Gastroesophageal sphincter (tissue), 4 donors: ENCODE results near the gene ADH6. TPM values are rescaled to one million over a fixed set of nuclear protein-coding genes. Genes with fewer than 3 reads are reported as not detected.

Source experiments
- ATAC-seq: fragments of 150-250 bp; one replicate; pipeline ENCODE4 v1.9.1; 2016; ENCODE audit warnings: mild to moderate bottlenecking, moderate library complexity
- H3K27ac ChIP-seq, 4 donors: fragments of 200-600 bp; sonication (generic) in 3 of 4; 1 replicate in 3 of 4; 2 replicates in 1 of 4; pipeline ENCODE4 v1.5.1; 2016 to 2019
- H3K27me3 ChIP-seq: fragments of 200-600 bp; sonication (generic); one replicate; pipeline ENCODE4 v1.5.1; 2019
- H3K36me3 ChIP-seq, 2 donors: fragments of 200-600 bp; sonication (generic); one replicate each; pipeline ENCODE4 v1.5.1; 2019; ENCODE audit warnings: control low read depth in 1 of 2
- H3K4me1 ChIP-seq, 3 donors: fragments of 200-600 bp; sonication (generic); 1 replicate in 2 of 3; 2 replicates in 1 of 3; pipeline ENCODE4 v1.5.1; 2016 to 2019; ENCODE audit warnings: control low read depth in 2 of 3
- H3K4me3 ChIP-seq, 2 donors: fragments of 200-600 bp; sonication (generic); one replicate each; pipeline ENCODE4 v1.5.1; 2019; ENCODE audit warnings: mild to moderate bottlenecking in 1 of 2, moderate library complexity in 1 of 2
- H3K9me3 ChIP-seq, 3 donors: fragments of 200-600 bp; sonication (generic); one replicate each; pipeline ENCODE4 v1.5.1; 2017 to 2019; ENCODE audit warnings: control low read depth in 2 of 3
- CTCF ChIP-seq, 4 experiments: fragments of 200-600 bp in 2 of 4; fragments of 450-650 bp in 2 of 4; sonication (generic) in 1 of 4; IDR thresholded peaks; one replicate each; pipeline ENCODE4 v1.5.1; 2017 to 2019; ENCODE audit warnings: antibody characterized with exemption in 4 of 4, mild to moderate bottlenecking in 2 of 4, moderate library complexity in 2 of 4
- EP300 ChIP-seq: sonication (generic); formaldehyde crosslinking; IDR thresholded peaks from one replicate; pipeline ENCODE4 v1.6.1; 2017; ENCODE audit warnings: antibody characterized with exemption, mild to moderate bottlenecking
- POLR2A ChIP-seq, 2 donors: fragments of 450-650 bp; IDR thresholded peaks; one replicate each; pipeline ENCODE4 v1.6.1; 2017; ENCODE audit warnings: antibody characterized with exemption in 2 of 2, mild to moderate bottlenecking in 2 of 2, moderate library complexity in 1 of 2
- POLR2AphosphoS5 ChIP-seq: sonication (generic); formaldehyde crosslinking; IDR thresholded peaks from one replicate; pipeline ENCODE4 v1.6.1; 2017; ENCODE audit warnings: antibody characterized with exemption
- WGBS, 2 donors: methylation state at CpG; one replicate each; pipeline ENCODE4 v1.1.5; 2018; ENCODE audit warnings: low coverage in 1 of 2; 5-methylcytosine and 5-hydroxymethylcytosine counted together
- total RNA-seq, 4 donors: library from RNA; depleted of rRNA; stranded (reverse); fragments of >200 nt; gene quantifications; one replicate each; pipeline ENCODE4 v1.1.0, GENCODE V29; 2016

Gene ADH6
- under 1 TPM in 1 of 4 donors, not detected in 3; 0.19 TPM for total RNA-seq

GRCh38 chr4:99219072-99219471, at the start of gene ADH6:
ADH6 (minus strand) TSS chr4:99219246; CDS start chr4:99219152, 94 bp downstream.
- Histone ChIP-seq H3K27me3 (no peaks in the 10 kb centered on the region), H3K27ac (no peak within 1 kb of the TSS), H3K4me1 (peaks cover 0 to 13% (median 0%) of the 10 kb centered on the region in 3 donors), H3K4me3 (no peak within 1 kb of the TSS), H3K36me3 (no peaks in the 10 kb centered on the region), H3K9me3 (no peaks in the 10 kb centered on the region)
- TF ChIP-seq CTCF (IDR thresholded peaks at IDR 0.05) (no peak), EP300 (no peak), POLR2AphosphoS5 (no peak), POLR2A (IDR thresholded peaks at IDR 0.05) (no peak)
- 91 to 93% methylated on average over 3 of the region's 3 CpGs for WGBS, 2 donors
- no peak for ATAC-seq

GRCh38 chr4:99264927-99265326, 45.9 kb upstream of the ADH6 start:
- no peak for TF ChIP-seq EP300
- TF ChIP-seq POLR2A (IDR thresholded peaks at IDR 0.05), result no peak
- no peak for TF ChIP-seq CTCF (IDR thresholded peaks at IDR 0.05)
- no peak for TF ChIP-seq POLR2AphosphoS5
- ATAC-seq, result no peak
- Histone ChIP-seq H3K4me1 (no peaks in the 10 kb centered on the region), H3K36me3 (no peaks in the 10 kb centered on the region), H3K27ac (no peak overlapping the region), H3K4me3 (no peak overlapping the region), H3K9me3 (peaks cover 0 to 3% (median 0%) of the 10 kb centered on the region in 3 donors), H3K27me3 (no peaks in the 10 kb centered on the region)

- no peak for ATAC-seq
- H3K9me3 ChIP-seq, result no peaks in the 10 kb centered on the region
- H3K36me3 ChIP-seq, result no peaks in the 10 kb centered on the region
- peaks cover 0 to 7% (median 3%) of the 10 kb centered on the region in 3 donors for H3K4me1 ChIP-seq
- WGBS, 2 donors, result 88% methylated on average over 4 of the region's 4 CpGs
- H3K27ac ChIP-seq, result no peak overlapping the region
- H3K27me3 ChIP-seq, result no peaks in the 10 kb centered on the region
- TF ChIP-seq CTCF (IDR thresholded peaks at IDR 0.05), result no peak
- no peak for TF ChIP-seq POLR2A (IDR thresholded peaks at IDR 0.05)
- no peak for TF ChIP-seq EP300
- TF ChIP-seq POLR2AphosphoS5, result no peak
- H3K4me3 ChIP-seq, result no peak overlapping the region
These were observed 33.7 kb upstream of the ADH6 start for GRCh38 chr4:99252746-99253145.

GRCh38 chr4:99248714-99249113, 29.7 kb upstream of the ADH6 start:
- Histone ChIP-seq H3K36me3 (no peaks in the 10 kb centered on the region), H3K4me1 (peaks cover 0 to 7% (median 3%) of the 10 kb centered on the region in 3 donors), H3K9me3 (peaks cover 0 to 19% (median 0%) of the 10 kb centered on the region in 3 donors), H3K27me3 (no peaks in the 10 kb centered on the region), H3K4me3 (no peak overlapping the region), H3K27ac (no peak overlapping the region)
- no peak for ATAC-seq
- WGBS, 2 donors, result 67 to 82% methylated on average over 1 of the region's 1 CpG
- no peak for TF ChIP-seq POLR2A (IDR thresholded peaks at IDR 0.05)
- no peak for TF ChIP-seq CTCF (IDR thresholded peaks at IDR 0.05)
- no peak for TF ChIP-seq EP300
- TF ChIP-seq POLR2AphosphoS5, result no peak

- Histone ChIP-seq H3K4me3 (no peak overlapping the region), H3K27me3 (no peaks in the 10 kb centered on the region), H3K4me1 (no peaks in the 10 kb centered on the region), H3K36me3 (no peaks in the 10 kb centered on the region), H3K27ac (no peak overlapping the region), H3K9me3 (peaks cover 0 to 17% (median 0%) of the 10 kb centered on the region in 3 donors)
- ATAC-seq, result no peak
- WGBS, 2 donors, result 80 to 82% methylated on average over 1 of the region's 1 CpG
- no peak for TF ChIP-seq POLR2AphosphoS5
- no peak for TF ChIP-seq CTCF (IDR thresholded peaks at IDR 0.05)
- TF ChIP-seq EP300, result no peak
- no peak for TF ChIP-seq POLR2A (IDR thresholded peaks at IDR 0.05)
These were observed 16.9 kb upstream of the ADH6 start for GRCh38 chr4:99235955-99236354.
